Activated B cell treated with CpG ODN at 0.5 μM for 24 hours (primary cell): Measurements from ENCODE around the gene SUCO. TPM values are rescaled to one million over a fixed set of nuclear protein-coding genes. Genes with fewer than 3 reads are reported as not detected.

Experiments used
- ATAC-seq: fragments of 200-7000 bp; cut with Tn5 transposase; one replicate; pipeline ENCODE4 v1.10.0; 2021; ENCODE audit warnings: low read depth, mild to moderate bottlenecking, moderate library complexity
- CTCF ChIA-PET: fragments of 350-600 bp; sonication (Branson Sonifier 250); formaldehyde crosslinking; loops from one replicate; lab custom pipeline; 2021; ENCODE audit warnings: antibody characterized with exemption; lab: Charles Lee
- POLR2A ChIA-PET: fragments of 350-600 bp; sonication (Branson Sonifier 250); formaldehyde crosslinking; loops from one replicate; lab custom pipeline; 2021; ENCODE audit warnings: antibody characterized with exemption; lab: Charles Lee
- DNase-seq: peaks from one replicate; pipeline ENCODE4 v3.0.0; 2022
- H3K27ac Mint-ChIP-seq: one replicate; pipeline ENCODE4 v1.8.0; 2020; ENCODE audit warnings: mixed read lengths
- H3K27me3 Mint-ChIP-seq: one replicate; pipeline ENCODE4 v1.8.0; 2021; ENCODE audit warnings: mixed read lengths
- H3K36me3 Mint-ChIP-seq: one replicate; pipeline ENCODE4 v1.8.0; 2021; ENCODE audit warnings: low read depth, mixed read lengths
- H3K4me1 Mint-ChIP-seq: one replicate; pipeline ENCODE4 v1.8.0; 2021; ENCODE audit warnings: mixed read lengths
- H3K4me3 Mint-ChIP-seq: one replicate; pipeline ENCODE4 v1.8.0; 2020; ENCODE audit warnings: mild to moderate bottlenecking, mixed read lengths
- H3K9me3 Mint-ChIP-seq: one replicate; pipeline ENCODE4 v1.8.0; 2020; ENCODE audit warnings: mixed read lengths
- CTCF ChIP-seq: fragments of 200-600 bp; IDR thresholded peaks from one replicate; pipeline ENCODE4 v1.8.0; 2022; ENCODE audit warnings: antibody characterized with exemption, mild to moderate bottlenecking
- intact Hi-C: fragments of 100-400 bp; cut with micrococcal nuclease; formaldehyde crosslinking; loops from one replicate; pipeline ENCODE4 v1.15.1; 2024
- total RNA-seq: library from RNA; stranded (reverse); gene quantifications from 2 replicates; pipeline ENCODE4 v1.2.3, GENCODE V29; 2022

Gene SUCO
- total RNA-seq, 1 donor from 2014 or later: 47.1 TPM

- Mint-ChIP-seq H3K4me1 (no peaks in the 10 kb centered on the region), H3K4me3 (no peak overlapping the region), H3K9me3 (no peaks in the 10 kb centered on the region), H3K27me3 (peaks cover 5% of the 10 kb centered on the region), H3K27ac (no peak overlapping the region), H3K36me3 (no peaks in the 10 kb centered on the region)
- no peak for TF ChIP-seq CTCF
- ChIA-PET CTCF (no interaction called here), POLR2A (no interaction called here)
- DNase-seq (no peak), ATAC-seq (no peak)
- intact Hi-C loops: no loop called here
These were observed 36.3 kb upstream of the SUCO start for GRCh38 chr1:172496678-172497077.

- Mint-ChIP-seq H3K27ac (no peak overlapping the region), H3K36me3 (no peaks in the 10 kb centered on the region), H3K4me3 (no peak overlapping the region), H3K9me3 (no peaks in the 10 kb centered on the region), H3K4me1 (no peaks in the 10 kb centered on the region), H3K27me3 (peaks cover 2% of the 10 kb centered on the region)
- intact Hi-C loops: no loop called here
- no peak for DNase-seq
- TF ChIP-seq CTCF: no peak
- no peak for ATAC-seq
- CTCF ChIA-PET: no interaction called here
- POLR2A ChIA-PET: no interaction called here
These were observed 35.7 kb upstream of the SUCO start for GRCh38 chr1:172497230-172497629.

GRCh38 chr1:172498857-172499256 lies 34.1 kb upstream of the SUCO start:
- intact Hi-C loops: no loop called here
- POLR2A ChIA-PET: no interaction called here
- TF ChIP-seq CTCF: no peak
- no peaks in the 10 kb centered on the region for H3K4me1 Mint-ChIP-seq
- DNase-seq: no peak
- peaks cover 7% of the 10 kb centered on the region for H3K27me3 Mint-ChIP-seq
- H3K4me3 Mint-ChIP-seq: no peak overlapping the region
- ATAC-seq: no peak
- CTCF ChIA-PET: interaction anchor here (0.9 kb wide), 1 partner anchor 56 kb away, joined by 3 read pairs; the partner anchor contains the start of gene PIGC
- H3K9me3 Mint-ChIP-seq: no peaks in the 10 kb centered on the region
- H3K36me3 Mint-ChIP-seq: no peaks in the 10 kb centered on the region
- H3K27ac Mint-ChIP-seq: no peak overlapping the region

GRCh38 chr1:172499636-172500141 lies 33.3 kb upstream of the SUCO start:
- intact Hi-C loops: no loop called here
- ChIA-PET POLR2A (no interaction called here), CTCF (no interaction called here)
- Mint-ChIP-seq H3K36me3 (no peaks in the 10 kb centered on the region), H3K9me3 (no peaks in the 10 kb centered on the region), H3K4me1 (no peaks in the 10 kb centered on the region), H3K27ac (no peak overlapping the region), H3K27me3 (peaks cover 7% of the 10 kb centered on the region), H3K4me3 (no peak overlapping the region)
- ATAC-seq (no peak), DNase-seq (no peak)
- TF ChIP-seq CTCF: no peak

- DNase-seq (no peak), ATAC-seq (no peak)
- no peak for TF ChIP-seq CTCF
- CTCF ChIA-PET: no interaction called here
- POLR2A ChIA-PET: no interaction called here
- H3K27ac Mint-ChIP-seq: no peak overlapping the region
- no peak overlapping the region for H3K4me3 Mint-ChIP-seq
- no peaks in the 10 kb centered on the region for H3K9me3 Mint-ChIP-seq
- H3K27me3 Mint-ChIP-seq: peaks cover 7% of the 10 kb centered on the region
- H3K36me3 Mint-ChIP-seq: no peaks in the 10 kb centered on the region
- intact Hi-C loops: no loop called here
- no peaks in the 10 kb centered on the region for H3K4me1 Mint-ChIP-seq
These were observed 32.7 kb upstream of the SUCO start for GRCh38 chr1:172500207-172500606.
